Camera-type eye (tissue), 1 donor: Measurements from ENCODE around the gene GAB2. TPM values are rescaled to one million over a fixed set of nuclear protein-coding genes. Genes with fewer than 3 reads are reported as not detected.

Experiments
- total RNA-seq: library from RNA; depleted of rRNA; stranded (reverse); fragments of >200 nt; gene quantifications from one replicate; pipeline ENCODE4 v1.2.3, GENCODE V29; 2014

Gene GAB2, protein sequence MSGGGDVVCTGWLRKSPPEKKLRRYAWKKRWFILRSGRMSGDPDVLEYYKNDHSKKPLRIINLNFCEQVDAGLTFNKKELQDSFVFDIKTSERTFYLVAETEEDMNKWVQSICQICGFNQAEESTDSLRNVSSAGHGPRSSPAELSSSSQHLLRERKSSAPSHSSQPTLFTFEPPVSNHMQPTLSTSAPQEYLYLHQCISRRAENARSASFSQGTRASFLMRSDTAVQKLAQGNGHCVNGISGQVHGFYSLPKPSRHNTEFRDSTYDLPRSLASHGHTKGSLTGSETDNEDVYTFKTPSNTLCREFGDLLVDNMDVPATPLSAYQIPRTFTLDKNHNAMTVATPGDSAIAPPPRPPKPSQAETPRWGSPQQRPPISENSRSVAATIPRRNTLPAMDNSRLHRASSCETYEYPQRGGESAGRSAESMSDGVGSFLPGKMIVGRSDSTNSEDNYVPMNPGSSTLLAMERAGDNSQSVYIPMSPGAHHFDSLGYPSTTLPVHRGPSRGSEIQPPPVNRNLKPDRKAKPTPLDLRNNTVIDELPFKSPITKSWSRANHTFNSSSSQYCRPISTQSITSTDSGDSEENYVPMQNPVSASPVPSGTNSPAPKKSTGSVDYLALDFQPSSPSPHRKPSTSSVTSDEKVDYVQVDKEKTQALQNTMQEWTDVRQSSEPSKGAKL
- total RNA-seq, result 15.7 TPM

DNA sequence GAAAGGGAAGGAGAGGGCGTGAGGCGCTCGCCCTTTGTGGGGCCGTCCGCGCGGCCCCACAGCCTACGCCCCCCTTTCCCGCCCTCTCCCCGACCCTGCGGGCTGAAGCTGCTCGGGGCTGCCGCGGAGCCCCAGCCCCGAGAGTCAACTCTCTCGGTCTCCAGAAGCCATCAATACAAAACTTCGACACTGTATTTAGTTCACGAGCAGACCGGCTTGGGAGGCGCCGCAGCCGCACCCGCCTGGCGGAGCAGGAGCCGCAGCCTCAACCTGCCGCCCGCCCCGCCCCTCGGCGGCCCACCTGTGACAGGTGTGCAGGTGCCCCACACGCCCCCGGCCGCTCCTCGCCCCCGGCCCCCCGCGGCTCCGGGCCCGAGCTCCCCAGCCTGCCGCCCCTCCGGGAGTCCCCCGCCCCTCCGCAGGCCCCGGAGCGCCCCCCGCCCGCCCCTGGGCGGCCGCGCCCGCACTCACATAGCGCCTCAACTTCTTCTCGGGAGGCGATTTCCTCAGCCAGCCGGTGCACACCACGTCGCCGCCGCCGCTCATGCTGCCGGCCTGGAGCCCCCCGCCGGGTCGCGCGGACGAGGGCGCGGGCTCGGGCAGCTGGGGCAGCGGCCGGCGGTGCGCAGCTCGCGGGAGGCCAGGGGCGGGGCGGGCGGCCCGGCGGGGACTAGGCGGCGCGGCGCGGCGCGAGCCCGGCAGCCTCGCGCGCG lies at the start of gene GAB2:
GAB2 (minus strand) TSS at position 646 of the 713 bp plus-strand sequence; CDS start at position 546, 100 bp downstream.

DNA sequence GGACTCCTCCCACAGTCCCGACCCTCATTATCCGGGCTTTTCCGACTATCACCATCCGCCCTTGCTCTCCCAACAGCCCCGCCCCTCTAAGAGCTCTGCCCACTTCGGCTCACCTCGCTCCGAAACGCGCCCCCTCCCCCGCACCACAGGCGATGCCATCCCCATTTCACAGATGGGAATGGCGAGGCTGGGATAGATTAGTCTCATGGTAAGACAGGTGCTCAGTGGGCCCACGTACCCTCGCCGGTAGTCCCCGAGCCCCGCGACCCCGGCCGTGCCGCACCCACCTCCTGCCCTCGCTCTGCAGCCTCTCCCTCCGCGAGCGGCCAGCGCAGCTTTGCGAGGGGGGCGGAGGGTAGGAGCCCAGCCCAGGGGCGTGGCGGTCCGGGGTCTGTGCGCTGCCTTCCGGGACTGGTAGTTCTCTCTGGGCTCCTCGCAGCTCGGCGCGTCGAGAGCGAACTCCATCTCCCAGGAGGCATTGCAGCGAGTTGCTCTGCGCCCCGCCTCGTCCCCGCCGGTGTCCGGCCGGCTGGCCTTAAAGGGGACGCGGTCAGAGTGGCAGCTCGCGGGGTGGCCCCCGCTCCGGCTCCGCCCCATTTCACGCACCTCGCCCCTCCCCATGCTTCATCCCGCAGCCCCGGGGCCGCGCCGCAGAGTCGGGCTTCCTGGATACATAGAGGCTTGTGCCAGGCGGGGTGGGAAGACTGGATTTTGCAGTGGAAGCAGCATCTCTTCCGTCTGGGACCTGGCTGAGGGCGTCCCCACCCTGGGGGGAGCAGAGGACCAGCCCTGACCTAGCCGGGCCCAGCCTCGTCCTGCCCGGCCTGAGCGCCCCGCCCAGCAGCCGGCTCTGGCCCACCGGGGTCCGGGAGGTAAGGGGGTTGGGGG lies 229.1 kb downstream of the GAB2 start, which contains the start of the genes KCTD21 and USP35:
KCTD21 (minus strand) TSS at position 341 of the 888 bp plus-strand sequence. CDS start 14,072 bp downstream, outside the sequence.
USP35 (plus strand) TSS at position 634 of the 888 bp plus-strand sequence. CDS start 7,327 bp downstream, outside the sequence.

Other genes starting within 250 kb of the GAB2 start
- gene KCTD21, start 229.2 kb downstream of the GAB2 start, total RNA-seq, result 4.9 TPM
- gene USP35, start 228.9 kb downstream of the GAB2 start, total RNA-seq, result 11.8 TPM
- gene NARS2, start 157.0 kb upstream of the GAB2 start, total RNA-seq, result 41.2 TPM